ENCODE results near the gene NFIC. TPM values are rescaled to one million over a fixed set of nuclear protein-coding genes. Genes with fewer than 3 reads are reported as not detected.

Gene NFIC
- total RNA-seq, 2 experiments from 2014 or later, result 1.5 to 1.7 TPM

GRCh38 chr19:3441089-3441985, 75.0 kb downstream of the NFIC start:
- TF ChIP-seq EZH2phosphoT487 (IDR thresholded peaks at IDR 0.05; ENCODE audit: borderline replicate concordance, low read depth, low read length) (no peak), CTCF (conservative IDR thresholded peaks at IDR 0.05; ENCODE audit: low read length) (no peak)
- DNase-seq (ENCODE audit: low spot score), result no peak
- Histone ChIP-seq H3K36me3 (ENCODE audit: insufficient read depth, low read length) (no peaks in the 10 kb centered on the region), H3K9me3 (ENCODE audit: low read length) (no peaks in the 10 kb centered on the region), H3K9me2 (ENCODE audit: insufficient read depth, low read length) (no peaks in the 10 kb centered on the region), H2AFZ (ENCODE audit: low read length) (no peak overlapping the region), H3K4me3 (ENCODE audit: low read depth, low read length, poor library complexity, severe bottlenecking) (no peak overlapping the region), H3K4me2 (ENCODE audit: low read length) (no peak overlapping the region), H4K20me1 (ENCODE audit: insufficient read depth, low read length) (no peaks in the 10 kb centered on the region), H3K79me2 (ENCODE audit: insufficient read depth, low read depth, low read length) (no peaks in the 10 kb centered on the region), H3K4me1 (ENCODE audit: insufficient read depth, low read length, poor library complexity, severe bottlenecking) (no peaks in the 10 kb centered on the region), H3K27ac (ENCODE audit: low read depth, low read length, poor library complexity, severe bottlenecking) (no peak overlapping the region)
- CTCF ChIA-PET (ENCODE audit: unreplicated experiment), result no interaction called here
- BruUV-seq (replicated peaks), result no TSS peak
- intact Hi-C loops (cut with micrococcal nuclease; ENCODE audit: unreplicated experiment), result loop anchor here (5.0 kb wide), 1 partner anchor 114 kb away; no protein-coding TSS in a partner anchor
- POLR2A ChIA-PET, result no interaction called here

GRCh38 chr19:3441986-3442329, 75.6 kb downstream of the NFIC start:
- H3K4me3 ChIP-seq (ENCODE audit: low read depth, low read length, poor library complexity, severe bottlenecking), result no peak overlapping the region
- no peak overlapping the region for H2AFZ ChIP-seq (ENCODE audit: low read length)
- no peaks in the 10 kb centered on the region for H3K79me2 ChIP-seq (ENCODE audit: insufficient read depth, low read depth, low read length)
- DNase-seq (ENCODE audit: low spot score), result no peak
- ChIA-PET POLR2A (no interaction called here), CTCF (ENCODE audit: unreplicated experiment) (no interaction called here)
- no peaks in the 10 kb centered on the region for H4K20me1 ChIP-seq (ENCODE audit: insufficient read depth, low read length)
- no peak for TF ChIP-seq EZH2phosphoT487 (IDR thresholded peaks at IDR 0.05; ENCODE audit: borderline replicate concordance, low read depth, low read length)
- no peak for TF ChIP-seq CTCF (conservative IDR thresholded peaks at IDR 0.05; ENCODE audit: low read length)
- no peaks in the 10 kb centered on the region for H3K4me1 ChIP-seq (ENCODE audit: insufficient read depth, low read length, poor library complexity, severe bottlenecking)
- no TSS peak for BruUV-seq (replicated peaks)
- H3K9me2 ChIP-seq (ENCODE audit: insufficient read depth, low read length), result no peaks in the 10 kb centered on the region
- intact Hi-C loops (cut with micrococcal nuclease; ENCODE audit: unreplicated experiment), result loop anchor here (5.0 kb wide), 1 partner anchor 115 kb away; no protein-coding TSS in a partner anchor
- H3K9me3 ChIP-seq (ENCODE audit: low read length), result no peaks in the 10 kb centered on the region
- no peaks in the 10 kb centered on the region for H3K36me3 ChIP-seq (ENCODE audit: insufficient read depth, low read length)
- H3K27ac ChIP-seq (ENCODE audit: low read depth, low read length, poor library complexity, severe bottlenecking), result no peak overlapping the region
- H3K4me2 ChIP-seq (ENCODE audit: low read length), result no peak overlapping the region
